ENCODE results near the gene TRMT10A. TPM values are rescaled to one million over a fixed set of nuclear protein-coding genes. Genes with fewer than 3 reads are reported as not detected.

The TRMT10A gene
- total and polyA plus RNA-seq, 10 of the 15 experiments (the other 5 are each of a cell fraction or from before 2014, with no cell fraction given), result 4.5 to 13.4 (median 9.2) TPM

GRCh38 chr4:99573735-99574368 lies 10.0 kb upstream of the TRMT10A start:
- Histone ChIP-seq H3K79me2 (ENCODE audit: control insufficient read depth, insufficient read depth, low read length) (no peaks in the 10 kb centered on the region), H3K4me1 (ENCODE audit: control insufficient read depth, insufficient read depth, low read length) (peaks cover 7% of the 10 kb centered on the region), H3K4me3 (no peak overlapping the region), H3K27me3 (replicated peaks in 1 of 2; ENCODE audit: control insufficient read depth in 2 of 2, insufficient read depth in 2 of 2, low read length in 1 of 2) (no peaks in the 10 kb centered on the region), H3K9me3 (replicated peaks; ENCODE audit: control insufficient read depth, insufficient read depth, low read length) (no peaks in the 10 kb centered on the region), H3K36me3 (ENCODE audit: control insufficient read depth in 2 of 2, insufficient read depth in 2 of 2, low read length in 1 of 2) (no peaks in the 10 kb centered on the region), H3K27ac (ENCODE audit: control insufficient read depth, insufficient read depth) (no peak overlapping the region), H4K20me1 (ENCODE audit: control insufficient read depth, insufficient read depth) (no peaks in the 10 kb centered on the region), H3K9ac (ENCODE audit: control insufficient read depth, insufficient read depth, low read length) (no peak overlapping the region), H2AFZ (ENCODE audit: control insufficient read depth, low read depth, low read length) (no peak overlapping the region), H3K4me2 (ENCODE audit: control insufficient read depth, insufficient read depth) (no peak overlapping the region)
- ChIA-PET POLR2A (interaction anchor here (1.4 kb wide), 1 partner anchor 11 kb away, joined by 5 read pairs; the partner anchor contains the start of gene TRMT10A), CTCF (interaction anchor here (0.8 to 1.3 kb wide), 7 partner anchors 10 to 313 kb away, joined by 3 to 7 read pairs (median 4); partner anchors contain the start of gene TRMT10A), SMC1A (ENCODE audit: uncharacterized antibody, unreplicated experiment) (interaction anchor here (1.0 to 2.1 kb wide), 5 partner anchors 8 to 235 kb away, joined by 4 to 9 read pairs (median 4); partner anchors contain the start of gene TRMT10A), RAD21 (ENCODE audit: unreplicated experiment) (interaction anchor here (1.2 to 1.5 kb wide), 2 partner anchors 10 to 41 kb away, joined by 5 to 11 read pairs; partner anchors contain the start of gene TRMT10A)
- intact Hi-C loops (cut with micrococcal nuclease; ENCODE audit: unreplicated experiment) (no loop called here), in situ Hi-C loops (cut with MboI) (no loop called here)
- WGBS (ENCODE audit: insufficient coverage, insufficient replicate concordance, low lambda C conversion rate, missing lambda C conversion rate), result 13% methylated on average over 1 of the region's 1 CpG
- no peak; the same call in 2 of the 3 replicates for ATAC-seq
- no peak for DNase-seq (ENCODE audit: low read depth, low spot score)
- no TSS peak for BruUV-seq (replicated peaks)
- FAIRE-seq, result no peak
- no peak for TF ChIP-seq IRF4 (IDR thresholded peaks at IDR 0.05; ENCODE audit: low read depth, low read length)
- no peak for TF ChIP-seq NFIC (IDR thresholded peaks at IDR 0.05; ENCODE audit: low read depth, low read length)
- no peak for TF ChIP-seq RELA (IDR thresholded peaks at IDR 0.05; ENCODE audit: borderline replicate concordance, partially characterized antibody)
- TF ChIP-seq SMAD1 (IDR thresholded peaks at IDR 0.05; ENCODE audit: low read depth, partially characterized antibody), result no peak
- no peak for TF ChIP-seq IKZF1 (conservative IDR thresholded peaks at IDR 0.05)
- no peak for TF ChIP-seq PRDM15 (CRISPR knock-in tag; IDR thresholded peaks at IDR 0.05)
- no peak for TF ChIP-seq CHD1 (IDR thresholded peaks at IDR 0.05; ENCODE audit: low read depth, low read length)
- TF ChIP-seq RB1 (IDR thresholded peaks at IDR 0.05; ENCODE audit: borderline replicate concordance), result no peak
- no peak for TF ChIP-seq MAX (IDR thresholded peaks at IDR 0.05; ENCODE audit: low read depth, low read length)
- TF ChIP-seq HDGF (IDR thresholded peaks at IDR 0.05), result no peak
- no peak for TF ChIP-seq ZBED1 (IDR thresholded peaks at IDR 0.05; ENCODE audit: borderline replicate concordance)
- no peak for TF ChIP-seq SMARCA5 (IDR thresholded peaks at IDR 0.05)
- TF ChIP-seq CHD4 (IDR thresholded peaks at IDR 0.05), result no peak
- no peak for TF ChIP-seq PAX8 (IDR thresholded peaks at IDR 0.05)
- TF ChIP-seq POLR2A (IDR thresholded peaks at IDR 0.05; ENCODE audit: low read depth, low read length), result no peak
- no peak for TF ChIP-seq USF2 (IDR thresholded peaks at IDR 0.05; ENCODE audit: borderline replicate concordance, low read depth, low read length)
- no peak for TF ChIP-seq ZBTB33 (IDR thresholded peaks at IDR 0.05)
